ENCODE results near the gene BLNK.

Gene BLNK

DNA sequence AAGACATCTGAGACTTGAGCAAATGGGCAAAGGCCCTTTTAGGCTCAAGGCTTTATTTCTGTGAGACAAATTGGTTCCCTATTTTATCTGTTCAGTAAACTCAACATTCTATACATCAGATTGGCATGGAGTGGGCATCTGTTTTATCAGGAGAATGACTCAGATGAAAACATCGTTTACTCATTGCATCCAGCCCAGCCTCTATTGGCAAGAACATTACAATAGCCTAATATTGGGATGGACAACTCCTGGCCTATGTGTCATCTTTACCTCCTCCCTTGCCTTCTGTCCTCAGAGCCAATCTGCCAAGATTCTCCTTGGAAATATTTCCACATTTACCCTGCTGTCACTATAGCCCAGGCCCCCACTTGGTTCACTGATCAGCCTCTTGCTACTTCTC lies 5.5 kb upstream of the BLNK start:
- DNase-seq (ENCODE audit: extremely low read depth, low read depth) = no peak
- TF ChIP-seq, protein P1, sequence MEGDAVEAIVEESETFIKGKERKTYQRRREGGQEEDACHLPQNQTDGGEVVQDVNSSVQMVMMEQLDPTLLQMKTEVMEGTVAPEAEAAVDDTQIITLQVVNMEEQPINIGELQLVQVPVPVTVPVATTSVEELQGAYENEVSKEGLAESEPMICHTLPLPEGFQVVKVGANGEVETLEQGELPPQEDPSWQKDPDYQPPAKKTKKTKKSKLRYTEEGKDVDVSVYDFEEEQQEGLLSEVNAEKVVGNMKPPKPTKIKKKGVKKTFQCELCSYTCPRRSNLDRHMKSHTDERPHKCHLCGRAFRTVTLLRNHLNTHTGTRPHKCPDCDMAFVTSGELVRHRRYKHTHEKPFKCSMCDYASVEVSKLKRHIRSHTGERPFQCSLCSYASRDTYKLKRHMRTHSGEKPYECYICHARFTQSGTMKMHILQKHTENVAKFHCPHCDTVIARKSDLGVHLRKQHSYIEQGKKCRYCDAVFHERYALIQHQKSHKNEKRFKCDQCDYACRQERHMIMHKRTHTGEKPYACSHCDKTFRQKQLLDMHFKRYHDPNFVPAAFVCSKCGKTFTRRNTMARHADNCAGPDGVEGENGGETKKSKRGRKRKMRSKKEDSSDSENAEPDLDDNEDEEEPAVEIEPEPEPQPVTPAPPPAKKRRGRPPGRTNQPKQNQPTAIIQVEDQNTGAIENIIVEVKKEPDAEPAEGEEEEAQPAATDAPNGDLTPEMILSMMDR (IDR thresholded peaks at IDR 0.05; ENCODE audit: low read depth, low read length) = no peak

DNA sequence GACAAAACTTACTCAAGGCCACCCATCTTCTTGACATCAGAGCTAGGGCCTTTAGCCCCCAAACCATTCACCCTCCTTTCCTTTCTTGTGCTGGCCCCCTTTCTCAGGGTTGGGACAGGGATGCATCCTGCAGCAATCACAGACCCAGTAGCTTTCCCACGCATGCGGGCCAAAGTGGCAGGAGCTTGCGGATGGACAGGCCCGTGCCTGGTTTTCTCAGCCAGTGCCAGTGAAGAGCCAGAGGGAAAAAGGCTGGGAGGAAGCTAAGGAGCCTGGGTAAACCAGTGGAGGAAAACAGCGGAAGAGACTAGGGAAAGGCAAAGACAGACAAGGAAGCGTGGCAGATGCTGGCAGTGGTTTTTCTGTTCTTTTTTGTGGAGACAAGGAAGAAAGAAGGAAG lies 5.1 kb upstream of the BLNK start:
- TF ChIP-seq, protein P1 (IDR thresholded peaks at IDR 0.05; ENCODE audit: low read depth, low read length) = no peak
- no peak for DNase-seq (ENCODE audit: extremely low read depth, low read depth)

DNA sequence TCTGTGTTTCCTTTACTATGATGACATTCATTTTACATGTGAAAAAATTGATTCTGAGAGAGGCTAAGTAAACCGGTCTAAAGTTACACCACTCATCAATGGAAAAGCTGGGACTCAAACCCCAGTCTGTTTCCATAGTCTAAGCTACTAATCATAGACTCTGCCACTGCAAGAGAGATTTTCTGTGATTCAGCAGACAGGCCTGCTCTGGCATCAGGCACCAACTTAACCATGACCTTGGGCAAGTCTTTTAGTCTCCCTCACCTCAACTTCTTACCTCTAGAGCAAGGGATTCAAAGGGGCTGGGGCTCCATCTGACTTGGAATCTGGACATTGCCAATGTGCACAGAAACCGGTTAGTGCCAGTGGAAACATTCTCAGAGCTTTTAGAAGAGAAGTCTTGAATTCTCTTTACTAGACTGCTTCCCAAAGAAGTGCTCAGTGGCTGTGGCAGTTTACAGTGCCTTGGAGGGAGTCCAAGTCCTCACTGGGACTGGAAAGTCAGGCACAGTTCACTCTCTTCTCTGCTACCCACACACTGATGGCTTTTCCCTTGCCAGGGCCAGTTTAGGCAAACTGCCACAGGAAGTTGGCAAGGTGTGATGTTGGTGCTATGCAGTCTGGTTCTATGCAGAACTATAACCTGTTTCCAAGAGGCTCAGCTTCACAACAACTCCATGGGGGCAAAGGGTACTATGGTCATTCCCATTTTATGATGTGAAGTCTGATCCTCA lies 4.5 kb upstream of the BLNK start:
- DNase-seq (ENCODE audit: extremely low read depth, low read depth) = no peak
- TF ChIP-seq, protein P1 (IDR thresholded peaks at IDR 0.05; ENCODE audit: low read depth, low read length) = no peak

DNA sequence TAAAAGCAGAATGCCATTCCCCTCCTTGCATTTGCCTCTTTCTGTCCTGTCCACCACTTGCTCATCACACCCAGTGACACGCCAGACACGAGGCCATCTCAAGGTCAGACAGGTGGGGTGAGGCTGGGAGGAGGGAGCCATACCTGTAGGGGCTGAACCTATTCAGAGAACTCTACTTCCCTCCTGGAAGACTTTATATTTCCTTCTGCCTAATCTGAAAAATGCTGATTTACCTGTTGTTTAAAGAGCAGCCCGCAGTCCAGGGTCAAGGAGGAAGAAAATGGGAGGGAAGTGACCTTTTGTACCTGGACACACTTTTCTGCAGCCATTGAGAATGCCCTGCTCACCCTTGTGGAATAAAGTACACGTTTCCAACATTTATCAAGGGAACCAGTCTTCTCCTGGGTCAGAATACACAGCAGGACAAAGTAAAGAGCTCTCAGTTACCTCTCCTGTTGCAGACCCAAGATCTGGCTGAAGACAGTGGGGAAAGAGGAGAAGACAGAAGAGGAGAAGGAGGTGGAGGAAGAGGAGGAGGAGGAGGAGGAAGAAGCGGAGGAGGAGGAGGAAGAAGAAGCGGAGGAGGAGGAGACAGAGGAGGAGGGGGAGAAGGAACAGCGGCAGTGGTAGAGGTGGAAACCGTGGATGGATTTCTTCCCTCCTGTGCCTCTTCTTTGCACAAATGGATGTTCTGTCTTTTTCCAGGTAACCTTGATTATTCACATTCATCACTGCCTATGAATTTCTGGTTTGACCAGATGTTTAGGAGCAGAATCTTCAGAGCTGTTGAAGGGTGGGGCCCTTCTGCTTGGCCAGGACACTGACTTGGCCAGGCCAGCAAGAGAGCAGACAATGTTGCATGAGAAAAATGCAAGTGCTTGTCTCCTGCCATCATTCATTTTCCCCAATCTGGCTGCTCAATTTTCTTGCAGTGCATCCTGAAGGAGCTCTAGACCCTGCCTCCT lies 1.2 kb upstream of the BLNK start:
- DNase-seq (ENCODE audit: extremely low read depth, low read depth) = no peak
- TF ChIP-seq, protein P1 (IDR thresholded peaks at IDR 0.05; ENCODE audit: low read depth, low read length) = no peak

DNA sequence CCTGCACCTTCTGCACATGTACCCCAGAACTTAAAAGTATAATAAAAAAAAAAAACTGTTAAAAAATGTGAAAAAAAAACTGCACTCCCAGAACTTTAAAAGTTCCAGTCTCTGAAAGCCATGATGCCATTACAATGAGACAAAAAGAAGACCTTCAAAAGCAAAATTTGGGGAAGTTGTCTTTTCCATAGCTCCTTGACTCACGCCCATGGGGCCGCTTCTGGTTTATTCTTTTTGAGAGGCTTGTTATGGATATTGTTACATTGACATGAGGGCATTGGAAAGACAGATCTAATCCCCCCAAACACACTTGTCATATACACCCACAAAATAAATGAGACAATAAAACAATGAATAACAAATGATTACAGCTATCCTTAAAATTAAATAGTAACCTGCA lies 798 bp downstream of the BLNK start:
- DNase-seq (ENCODE audit: extremely low read depth, low read depth) = no peak
- TF ChIP-seq, protein P1 (IDR thresholded peaks at IDR 0.05; ENCODE audit: low read depth, low read length) = no peak

DNA sequence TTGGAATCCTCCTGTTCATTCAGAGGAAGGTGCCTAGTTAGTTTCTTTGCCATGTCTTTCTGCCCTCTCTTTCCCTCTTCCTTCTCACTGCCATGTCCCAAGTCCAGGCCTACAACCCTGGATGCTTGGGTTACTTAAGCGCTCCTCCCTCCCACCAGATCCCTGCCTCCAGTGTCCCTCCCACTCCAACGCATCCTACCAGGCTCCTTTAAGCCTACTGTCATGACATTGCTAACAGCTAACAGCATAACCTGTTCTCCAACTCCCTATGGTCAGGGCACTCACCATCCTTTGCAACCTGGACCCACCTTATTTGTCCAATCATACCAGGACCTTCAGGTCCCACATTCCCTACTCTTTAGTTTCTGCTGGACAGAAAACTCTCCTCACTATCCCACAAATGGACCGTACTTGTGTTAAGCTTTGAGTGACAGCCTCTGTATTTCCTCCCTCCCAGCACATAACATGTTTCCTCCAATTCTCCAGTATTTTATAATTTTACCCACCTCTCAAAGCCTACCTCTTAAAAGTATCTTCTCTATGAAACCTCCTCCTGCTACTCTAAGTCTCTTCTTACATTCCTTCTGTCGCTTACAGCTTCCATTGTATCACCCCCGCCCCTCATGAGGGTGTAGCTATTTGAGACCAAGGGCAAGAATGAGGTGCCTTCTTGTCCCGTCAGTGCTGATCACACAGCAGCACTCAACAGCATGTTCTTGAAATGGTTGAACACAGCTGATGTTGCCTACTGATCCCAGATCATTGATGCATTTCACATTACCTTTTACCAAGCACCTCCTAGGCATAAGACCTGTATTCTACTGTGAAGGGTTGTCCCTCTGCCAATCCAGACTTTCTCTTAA lies 1.7 kb downstream of the BLNK start:
- TF ChIP-seq, protein P1 (IDR thresholded peaks at IDR 0.05; ENCODE audit: low read depth, low read length) = no peak
- no peak for DNase-seq (ENCODE audit: extremely low read depth, low read depth)

Measured in AG09319 (cell line).